ENCODE results near the gene APOF.
"Not testable (repeated sequence)": the region's sequence is repeated elsewhere in the genome, so short reads cannot be mapped to it uniquely, and the experiment has no call there.

The APOF gene, protein sequence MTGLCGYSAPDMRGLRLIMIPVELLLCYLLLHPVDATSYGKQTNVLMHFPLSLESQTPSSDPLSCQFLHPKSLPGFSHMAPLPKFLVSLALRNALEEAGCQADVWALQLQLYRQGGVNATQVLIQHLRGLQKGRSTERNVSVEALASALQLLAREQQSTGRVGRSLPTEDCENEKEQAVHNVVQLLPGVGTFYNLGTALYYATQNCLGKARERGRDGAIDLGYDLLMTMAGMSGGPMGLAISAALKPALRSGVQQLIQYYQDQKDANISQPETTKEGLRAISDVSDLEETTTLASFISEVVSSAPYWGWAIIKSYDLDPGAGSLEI

GRCh38 chr12:56362130-56363059, at the start of gene APOF:
Gene APOF, minus strand, starts transcription at chr12:56362857. Its CDS starts 112 bp downstream, at chr12:56362745.
- DNase-seq (ENCODE audit: insufficient read length, low spot score) (no peak), FAIRE-seq (no peak)
- TF ChIP-seq, protein P1, sequence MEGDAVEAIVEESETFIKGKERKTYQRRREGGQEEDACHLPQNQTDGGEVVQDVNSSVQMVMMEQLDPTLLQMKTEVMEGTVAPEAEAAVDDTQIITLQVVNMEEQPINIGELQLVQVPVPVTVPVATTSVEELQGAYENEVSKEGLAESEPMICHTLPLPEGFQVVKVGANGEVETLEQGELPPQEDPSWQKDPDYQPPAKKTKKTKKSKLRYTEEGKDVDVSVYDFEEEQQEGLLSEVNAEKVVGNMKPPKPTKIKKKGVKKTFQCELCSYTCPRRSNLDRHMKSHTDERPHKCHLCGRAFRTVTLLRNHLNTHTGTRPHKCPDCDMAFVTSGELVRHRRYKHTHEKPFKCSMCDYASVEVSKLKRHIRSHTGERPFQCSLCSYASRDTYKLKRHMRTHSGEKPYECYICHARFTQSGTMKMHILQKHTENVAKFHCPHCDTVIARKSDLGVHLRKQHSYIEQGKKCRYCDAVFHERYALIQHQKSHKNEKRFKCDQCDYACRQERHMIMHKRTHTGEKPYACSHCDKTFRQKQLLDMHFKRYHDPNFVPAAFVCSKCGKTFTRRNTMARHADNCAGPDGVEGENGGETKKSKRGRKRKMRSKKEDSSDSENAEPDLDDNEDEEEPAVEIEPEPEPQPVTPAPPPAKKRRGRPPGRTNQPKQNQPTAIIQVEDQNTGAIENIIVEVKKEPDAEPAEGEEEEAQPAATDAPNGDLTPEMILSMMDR (IDR thresholded peaks at IDR 0.05; ENCODE audit: insufficient read depth, missing control alignments), result no peak

DNA sequence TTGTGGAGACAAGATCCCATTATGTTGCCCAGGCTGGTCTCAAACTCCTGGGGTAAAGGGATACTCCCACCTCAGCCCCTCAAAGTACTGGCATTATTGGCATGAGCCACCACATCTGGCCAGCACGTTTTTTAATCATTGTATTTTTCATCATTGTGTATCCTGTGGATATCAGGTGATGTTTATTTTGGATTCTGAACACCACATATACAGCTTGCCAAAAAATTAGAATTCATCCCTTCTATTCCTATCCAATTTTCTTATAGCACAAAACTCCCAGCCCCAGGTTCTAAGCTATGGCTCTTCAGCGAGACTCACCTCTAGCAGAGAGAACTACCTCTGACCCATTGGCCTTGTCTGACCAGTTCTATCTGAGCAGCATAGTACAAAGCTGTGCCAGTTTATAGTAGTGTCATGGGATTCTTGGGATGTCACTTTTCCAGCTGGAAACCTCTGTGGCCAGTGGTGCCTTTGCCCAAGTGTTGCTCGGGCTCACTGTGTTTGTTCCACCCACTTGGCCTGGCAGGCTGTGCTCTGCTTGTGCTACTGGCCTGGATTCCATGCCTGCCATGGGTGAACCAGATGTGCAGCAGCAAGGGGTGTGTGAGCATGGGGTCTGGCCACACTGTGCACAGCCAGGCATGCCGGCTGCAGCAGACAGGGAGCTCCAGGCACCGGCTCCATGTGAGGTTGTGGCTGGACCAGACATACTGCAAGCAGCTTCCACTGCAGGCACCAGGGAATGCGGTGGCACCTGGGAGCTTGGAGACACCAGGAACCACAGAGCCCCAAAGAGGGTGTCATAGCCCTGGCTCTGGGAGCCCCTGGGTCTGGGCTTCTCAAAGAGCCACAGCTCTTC, 49.4 kb upstream of the APOF start:
- FAIRE-seq, result no peak
- TF ChIP-seq, protein P1 (IDR thresholded peaks at IDR 0.05; ENCODE audit: insufficient read depth, missing control alignments), result no peak
- DNase-seq (ENCODE audit: insufficient read length, low spot score), result no peak

GRCh38 chr12:56410768-56411167, 48.1 kb upstream of the APOF start:
- DNase-seq (ENCODE audit: insufficient read length, low spot score), result no peak
- TF ChIP-seq, protein P1 (IDR thresholded peaks at IDR 0.05; ENCODE audit: insufficient read depth, missing control alignments), result no peak
- no peak for FAIRE-seq

GRCh38 chr12:56408799-56409417, 46.3 kb upstream of the APOF start:
- TF ChIP-seq, protein P1 (IDR thresholded peaks at IDR 0.05; ENCODE audit: insufficient read depth, missing control alignments), result no peak
- no peak for FAIRE-seq
- no peak for DNase-seq (ENCODE audit: insufficient read length, low spot score)

DNA sequence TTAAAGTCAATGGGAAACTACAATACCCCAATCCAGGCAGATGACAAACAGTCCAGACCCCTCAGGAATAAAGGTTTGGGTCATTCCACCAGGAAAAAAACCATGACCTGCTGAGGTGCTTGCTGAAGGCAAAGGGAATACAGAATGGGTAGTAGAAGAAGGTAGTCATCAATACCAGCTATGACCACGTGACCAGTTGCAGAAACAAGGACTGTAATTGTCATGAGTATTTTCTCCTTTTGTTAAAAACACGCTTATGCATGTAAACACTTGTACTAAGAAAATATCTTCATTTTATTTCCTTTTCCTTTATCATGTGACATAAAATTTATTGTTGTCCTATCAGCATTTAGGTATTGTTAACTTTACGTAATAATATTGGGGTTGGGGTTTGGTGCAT, 41.6 kb upstream of the APOF start:
- DNase-seq (ENCODE audit: insufficient read length, low spot score); FAIRE-seq: not testable (repeated sequence)

- FAIRE-seq; DNase-seq (ENCODE audit: insufficient read length, low spot score): not testable (repeated sequence)
These were observed 39.0 kb upstream of the APOF start for GRCh38 chr12:56401612-56402011.

DNA sequence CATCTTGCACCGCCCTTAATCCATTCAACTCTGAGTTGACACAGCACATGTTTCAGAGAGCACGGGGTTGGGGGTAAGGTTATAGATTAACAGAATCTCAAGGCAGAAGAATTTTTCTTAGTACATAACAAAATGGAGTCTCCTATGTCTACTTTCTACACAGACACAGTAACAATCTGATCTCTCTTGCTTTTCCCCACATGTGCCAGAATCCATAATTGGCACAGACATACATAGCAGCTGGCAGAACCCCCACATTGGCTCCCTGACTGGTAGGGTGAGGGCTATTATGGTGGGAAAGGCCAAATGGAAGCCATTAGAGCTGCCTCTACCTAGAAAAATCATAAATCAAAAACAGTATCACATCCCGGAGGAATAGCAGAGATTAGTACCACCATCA, 38.5 kb upstream of the APOF start:
- not testable (repeated sequence) for FAIRE-seq; DNase-seq (ENCODE audit: insufficient read length, low spot score)

GRCh38 chr12:56399466-56399865, 36.8 kb upstream of the APOF start:
- FAIRE-seq; DNase-seq (ENCODE audit: insufficient read length, low spot score): not testable (repeated sequence)
